ENCODE data around the gene CCDC197.

GRCh38 chr14:94014382-94014781 lies 17.3 kb downstream of the CCDC197 start:
- TF ChIP-seq SP1 (IDR thresholded peaks at IDR 0.05) (no peak), ARNT (IDR thresholded peaks at IDR 0.05) (no peak), PKNOX1 (IDR thresholded peaks at IDR 0.05) (no peak), FOXK2 (IDR thresholded peaks at IDR 0.05) (no peak), ELF4 (IDR thresholded peaks at IDR 0.05) (no peak), BHLHE40 (IDR thresholded peaks at IDR 0.05; ENCODE audit: borderline replicate concordance) (no peak), SUZ12 (IDR thresholded peaks at IDR 0.05) (no peak), TARDBP (IDR thresholded peaks at IDR 0.05) (no peak), LEF1 (IDR thresholded peaks at IDR 0.05; ENCODE audit: borderline replicate concordance) (no peak), NFRKB (IDR thresholded peaks at IDR 0.05) (no peak), L3MBTL2 (conservative IDR thresholded peaks at IDR 0.05) (no peak), FOXM1 (IDR thresholded peaks at IDR 0.05; ENCODE audit: borderline replicate concordance) (no peak), ZNF384 (IDR thresholded peaks at IDR 0.05) (no peak), CTBP1 (IDR thresholded peaks at IDR 0.05; ENCODE audit: borderline replicate concordance) (no peak)

All from HEK293T (cell line).